ENCODE data around the gene ORC3. TPM values are rescaled to one million over a fixed set of nuclear protein-coding genes. Genes with fewer than 3 reads are reported as not detected.
A peak's percentile ranks its signal among the peaks of the same experiment; 100 is the strongest.
"Not testable (repeated sequence)": the region's sequence is repeated elsewhere in the genome, so short reads cannot be mapped to it uniquely, and the experiment has no call there.

Gene ORC3
- total RNA-seq, 1 donor from 2014 or later = 18.7 TPM

GRCh38 chr6:87684895-87685654 lies 95.1 kb downstream of the ORC3 start:
- intact Hi-C loops (cut with micrococcal nuclease) = no loop called here
- ATAC-seq = peak; percentile 47
- DNase-seq = no peak

GRCh38 chr6:87686636-87687205 lies 96.8 kb downstream of the ORC3 start:
- ATAC-seq; intact Hi-C loops (cut with micrococcal nuclease); DNase-seq: not testable (repeated sequence)

GRCh38 chr6:87687296-87687695 lies 97.4 kb downstream of the ORC3 start:
- intact Hi-C loops (cut with micrococcal nuclease) = no loop called here
- DNase-seq = no peak
- ATAC-seq = no peak

- ATAC-seq; DNase-seq; intact Hi-C loops (cut with micrococcal nuclease): not testable (repeated sequence)
Observed at GRCh38 chr6:87687893-87688292, 98.0 kb downstream of the ORC3 start.

GRCh38 chr6:87690441-87690840 lies 100.5 kb downstream of the ORC3 start:
- intact Hi-C loops (cut with micrococcal nuclease) = no loop called here
- no peak for DNase-seq
- no peak for ATAC-seq

GRCh38 chr6:87692086-87692485 lies 102.2 kb downstream of the ORC3 start:
- intact Hi-C loops (cut with micrococcal nuclease) = no loop called here
- ATAC-seq (no peak), DNase-seq (no peak)

- intact Hi-C loops (cut with micrococcal nuclease) = not testable (repeated sequence)
Observed at GRCh38 chr6:87696817-87697216, 106.9 kb downstream of the ORC3 start.

GRCh38 chr6:87697581-87698546 lies 107.9 kb downstream of the ORC3 start:
- intact Hi-C loops (cut with micrococcal nuclease) = no loop called here
- ATAC-seq (no peak), DNase-seq (no peak)

More at GRCh38 chr6:87696817-87697216, 106.9 kb downstream of the ORC3 start:
- DNase-seq, ATAC-seq: not testable (repeated sequence)

- DNase-seq (no peak), ATAC-seq (no peak)
- intact Hi-C loops (cut with micrococcal nuclease) = no loop called here
Observed at GRCh38 chr6:87698547-87699006, 108.6 kb downstream of the ORC3 start.

GRCh38 chr6:87699576-87699975 lies 109.6 kb downstream of the ORC3 start:
- ATAC-seq (no peak), DNase-seq (no peak)
- intact Hi-C loops (cut with micrococcal nuclease) = no loop called here

GRCh38 chr6:87700397-87701343 lies 110.7 kb downstream of the ORC3 start:
- no peak for DNase-seq
- intact Hi-C loops (cut with micrococcal nuclease) = no loop called here
- peak; percentile 34 for ATAC-seq

GRCh38 chr6:87701344-87701675 lies 111.4 kb downstream of the ORC3 start:
- ATAC-seq (no peak), DNase-seq (no peak)
- intact Hi-C loops (cut with micrococcal nuclease) = no loop called here

- ATAC-seq (peak; percentile 94), DNase-seq (peak; percentile 97)
- intact Hi-C loops (cut with micrococcal nuclease) = no loop called here
Observed at GRCh38 chr6:87701676-87702588, 112.0 kb downstream of the ORC3 start, which contains the start of gene AKIRIN2. AKIRIN2 (minus strand) TSS chr6:87702233; CDS start chr6:87701684, 549 bp downstream.

- no peak for ATAC-seq
- intact Hi-C loops (cut with micrococcal nuclease) = no loop called here
Observed at GRCh38 chr6:87702589-87702945, 112.6 kb downstream of the ORC3 start.

GRCh38 chr6:87703039-87703438 lies 113.1 kb downstream of the ORC3 start:
- ATAC-seq; intact Hi-C loops (cut with micrococcal nuclease): not testable (repeated sequence)
- peak; percentile 37 for DNase-seq

More at GRCh38 chr6:87702589-87702945, 112.6 kb downstream of the ORC3 start:
- no peak for DNase-seq

- ATAC-seq (no peak), DNase-seq (no peak)
- intact Hi-C loops (cut with micrococcal nuclease) = no loop called here
Observed at GRCh38 chr6:87705070-87705691, 115.2 kb downstream of the ORC3 start.
